A549 (cell line): ENCODE results near the gene GBGT1. TPM values are rescaled to one million over a fixed set of nuclear protein-coding genes. Genes with fewer than 3 reads are reported as not detected.

Experiments
- ATAC-seq, 2 experiments: fragments of 200-7000 bp in 1 of 2; fragments of >200 bp in 1 of 2; cut with Nextera tagmentation in 1 of 2; cut with Tn5 transposase in 1 of 2; 3 replicates each; pipeline versions ENCODE4 v1.8.0 to v1.9.1; 2018 to 2020; ENCODE audit warnings: mild to moderate bottlenecking in 1 of 2, moderate library complexity in 1 of 2
- CTCF ChIA-PET: fragments of 300-600 bp; sonication (Branson Sonifier 250); formaldehyde crosslinking; extraction: SDS; loops from one replicate; lab custom pipeline; 2021; ENCODE audit warnings: antibody characterized with exemption, inconsistent platforms; lab: Yijun Ruan, JAX
- POLR2A ChIA-PET: fragments of 350-600 bp; formaldehyde crosslinking; extraction: SDS; loops from one replicate; lab custom pipeline; 2021; ENCODE audit warnings: antibody characterized with exemption, inconsistent platforms; lab: Yijun Ruan, JAX
- DNase-seq, 2 experiments: peaks; one replicate each; pipeline versions ENCODE4 v3.0.0 to v3.0.0-alpha.2; 2011 to 2016; ENCODE audit warnings: low read depth in 1 of 2, low spot score in 1 of 2
- FAIRE-seq: peaks from 2 replicates; lab custom pipeline; 2011; peaks lifted over from hg19 to GRCh38; lab: Jason Lieb, UNC
- H3K27ac ChIP-seq, 2 experiments: fragments of >200 bp; sonication (Bioruptor Twin); formaldehyde crosslinking; 3 replicates each; pipeline ENCODE4 v1.5.1; 2016 to 2017
- H3K4me1 ChIP-seq: fragments of >200 bp; sonication (Bioruptor Twin); formaldehyde crosslinking; 3 replicates; pipeline ENCODE4 v1.6.1; 2016
- H3K4me2 ChIP-seq: fragments of >200 bp; sonication (Bioruptor Twin); formaldehyde crosslinking; 3 replicates; pipeline ENCODE4 v1.6.1; 2016
- H3K4me3 ChIP-seq: fragments of >200 bp; sonication (Bioruptor Twin); formaldehyde crosslinking; 3 replicates; pipeline ENCODE4 v1.5.1; 2016
- H3K9me3 ChIP-seq: fragments of >200 bp; sonication (Bioruptor Twin); formaldehyde crosslinking; 3 replicates; pipeline ENCODE4 v1.6.1; 2016
- CBX8 ChIP-seq: fragments of 200-600 bp; sonication (generic); IDR thresholded peaks from 2 replicates; pipeline ENCODE4 v1.6.1; 2016
- ESRRA ChIP-seq: fragments of 150-350 bp; IDR thresholded peaks from 2 replicates; pipeline ENCODE4 v1.6.1; 2014; ENCODE audit warnings: mild to moderate bottlenecking, low read length, borderline replicate concordance
- GATA3 ChIP-seq: IDR thresholded peaks from 2 replicates; pipeline ENCODE4 v1.6.1; 2012; ENCODE audit warnings: borderline replicate concordance
- HDAC2 ChIP-seq: fragments of 200-600 bp; sonication (generic); IDR thresholded peaks from 2 replicates; pipeline ENCODE4 v1.6.1; 2016
- HOXB13 ChIP-seq: fragments of 250-450 bp; sonication (Bioruptor Pico); IDR thresholded peaks from 2 replicates; pipeline ENCODE4 v1.5.0; 2020; ENCODE audit warnings: low read depth, mild to moderate bottlenecking, moderate library complexity
- JUN ChIP-seq, 2 experiments: fragments of >200 bp; sonication (Bioruptor Twin); formaldehyde crosslinking; IDR thresholded peaks; 2 replicates in 1 of 2; 3 replicates in 1 of 2; pipeline ENCODE4 v1.6.1; 2016 to 2017
- MAZ ChIP-seq: fragments of 150-350 bp; IDR thresholded peaks from 2 replicates; pipeline ENCODE4 v1.6.1; 2014; ENCODE audit warnings: antibody characterized with exemption, low read depth, low read length, borderline replicate concordance
- MYC ChIP-seq: IDR thresholded peaks from 2 replicates; pipeline ENCODE4 v1.6.1; 2012; ENCODE audit warnings: mild to moderate bottlenecking, inconsistent platforms, low read length, improper control_type of control experiment, borderline replicate concordance
- NR3C1 ChIP-seq: fragments of >200 bp; sonication (Bioruptor Twin); formaldehyde crosslinking; IDR thresholded peaks from 3 replicates; pipeline ENCODE4 v1.6.1; 2017
- POLR2AphosphoS2 ChIP-seq: conservative IDR thresholded peaks from 2 replicates; pipeline ENCODE4 v1.6.1; 2012; ENCODE audit warnings: low read length, improper control_type of control experiment, inconsistent platforms
- RARB ChIP-seq: fragments of 250-450 bp; sonication (Bioruptor Pico); IDR thresholded peaks from 2 replicates; pipeline ENCODE4 v1.8.0; 2021; ENCODE audit warnings: mild to moderate bottlenecking, moderate library complexity
- RCOR1 ChIP-seq: fragments of 150-350 bp; IDR thresholded peaks from 2 replicates; pipeline ENCODE4 v1.6.1; 2014; ENCODE audit warnings: antibody characterized with exemption, low read length, low read depth
- RFX5 ChIP-seq: fragments of 450-650 bp; IDR thresholded peaks from 2 replicates; pipeline ENCODE4 v1.7.1; 2014; ENCODE audit warnings: antibody characterized with exemption, mild to moderate bottlenecking, moderate library complexity
- TP53 ChIP-seq: fragments of 250-450 bp; sonication (Bioruptor Pico); IDR thresholded peaks from 2 replicates; pipeline ENCODE4 v1.5.0; 2021; ENCODE audit warnings: mild to moderate bottlenecking, moderate library complexity
- ZNF302 ChIP-seq: fragments of 250-450 bp; sonication (Bioruptor Pico); IDR thresholded peaks from 2 replicates; pipeline ENCODE4 v1.9.0; 2021; ENCODE audit warnings: inconsistent platforms, mild to moderate bottlenecking, moderate library complexity
- WGBS: methylation state at CpG from one replicate; pipeline ENCODE4 v1.1.6; 2017; ENCODE audit errors: missing lambda C conversion rate; 5-methylcytosine and 5-hydroxymethylcytosine counted together
- polyA plus RNA-seq, 4 experiments: library from polyadenylated mRNA; depleted of rRNA in 3 of 4; stranded (reverse); fragments of >200 nt; fragmentation: RNase III in 1 of 4; extraction: RNeasy Plus Mini Kit Qiagen cat#74134 plus additional on column Dnase treatment in 1 of 4; gene quantifications; 2 replicates in 3 of 4; 3 replicates in 1 of 4; pipeline ENCODE4 v1.2.3, GENCODE V29; 2011 to 2017
- TF ChIP-seq, protein P1 (sequence below): fragments of 250-450 bp; sonication (Bioruptor Pico); IDR thresholded peaks from 2 replicates; pipeline ENCODE4 v1.5.0; 2020; ENCODE audit warnings: low read depth, mild to moderate bottlenecking, moderate library complexity
- TF ChIP-seq, protein P2 (sequence below): fragments of 250-450 bp; sonication (Bioruptor Pico); IDR thresholded peaks from 2 replicates; pipeline ENCODE4 v1.5.0; 2021; ENCODE audit warnings: mild to moderate bottlenecking, moderate library complexity, borderline replicate concordance
- TF ChIP-seq, protein P3 (sequence below): fragments of 200-600 bp; sonication (generic); IDR thresholded peaks from 2 replicates; pipeline ENCODE4 v1.6.1; 2016; ENCODE audit warnings: antibody characterized with exemption, mild to moderate bottlenecking, moderate library complexity
- TF ChIP-seq, protein P4 (sequence below): fragments of 450-650 bp; IDR thresholded peaks from 2 replicates; pipeline ENCODE4 v1.6.1; 2014; ENCODE audit warnings: antibody characterized with exemption

The GBGT1 gene
- polyA plus RNA-seq, 2 of the 4 experiments (the other 2 are of a cell fraction), result 1.7 to 2.4 TPM

DNA sequence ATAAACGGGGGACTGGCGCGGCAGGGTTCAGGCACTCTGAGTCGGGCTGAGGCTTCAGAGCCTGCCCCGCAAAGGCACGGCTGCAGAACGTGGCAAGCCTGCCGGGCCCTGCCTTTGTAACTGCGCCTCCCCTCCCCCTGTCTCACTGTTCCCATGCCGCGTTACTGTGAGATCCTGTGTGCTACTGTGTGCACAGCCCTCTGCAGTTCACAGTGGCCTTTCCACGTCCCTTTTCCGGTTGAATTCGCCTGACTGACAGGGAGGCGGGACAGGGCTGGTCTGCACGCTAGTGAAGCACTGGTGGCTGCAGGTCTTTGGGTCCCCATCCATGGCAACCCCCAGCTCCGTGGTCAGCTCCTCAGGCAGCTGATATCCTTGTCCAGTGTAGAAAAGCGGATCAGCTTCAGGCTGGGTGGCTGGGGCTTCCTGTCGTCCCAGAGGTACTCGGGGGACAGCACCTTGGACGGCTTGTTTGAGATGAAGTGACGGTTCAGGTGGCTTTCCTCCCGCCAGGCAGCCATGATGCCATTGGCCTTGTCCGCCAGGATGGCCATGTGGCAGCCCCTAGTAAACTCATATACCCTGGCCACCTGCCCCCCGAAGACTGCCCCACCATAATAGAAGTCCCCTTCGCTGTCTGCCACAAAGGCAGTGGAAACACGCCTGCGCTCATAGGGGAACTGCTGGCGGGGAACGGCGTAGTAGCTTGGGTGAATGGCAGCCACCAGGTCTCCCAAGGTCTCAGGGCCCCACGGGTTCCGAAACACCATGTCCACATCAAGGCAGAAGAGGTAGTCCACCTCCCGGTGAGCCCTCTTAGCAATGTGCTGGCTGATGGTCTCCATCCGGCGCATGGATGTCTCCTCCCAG is 10.3 kb downstream of the GBGT1 start:
- CTCF ChIA-PET, result interaction anchor here (0.9 to 39.2 kb wide), 6 partner anchors 8 to 79 kb away, joined by 3 to 1284 read pairs (median 8); partner anchors contain the start of gene RALGDS
- DNase-seq, result no peak
- no peak overlapping the region for H3K4me2 ChIP-seq
- H3K27ac ChIP-seq, result no peak overlapping the region
- H3K4me1 ChIP-seq, result peaks cover 5% of the 10 kb centered on the region; the same call in 1 of the 3 replicates
- 93% methylated on average over 24 of the region's 36 CpGs for WGBS
- no peak for FAIRE-seq
- ATAC-seq, result no peak
- POLR2A ChIA-PET, result no interaction called here
- TF ChIP-seq RARB (CRISPR knock-in tag) (no peak), RCOR1 (no peak)
- TF ChIP-seq, protein P1, sequence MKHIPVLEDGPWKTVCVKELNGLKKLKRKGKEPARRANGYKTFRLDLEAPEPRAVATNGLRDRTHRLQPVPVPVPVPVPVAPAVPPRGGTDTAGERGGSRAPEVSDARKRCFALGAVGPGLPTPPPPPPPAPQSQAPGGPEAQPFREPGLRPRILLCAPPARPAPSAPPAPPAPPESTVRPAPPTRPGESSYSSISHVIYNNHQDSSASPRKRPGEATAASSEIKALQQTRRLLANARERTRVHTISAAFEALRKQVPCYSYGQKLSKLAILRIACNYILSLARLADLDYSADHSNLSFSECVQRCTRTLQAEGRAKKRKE (CRISPR knock-in tag), result no peak
- no peaks in the 10 kb centered on the region for H3K9me3 ChIP-seq
- no peak overlapping the region for H3K4me3 ChIP-seq

DNA sequence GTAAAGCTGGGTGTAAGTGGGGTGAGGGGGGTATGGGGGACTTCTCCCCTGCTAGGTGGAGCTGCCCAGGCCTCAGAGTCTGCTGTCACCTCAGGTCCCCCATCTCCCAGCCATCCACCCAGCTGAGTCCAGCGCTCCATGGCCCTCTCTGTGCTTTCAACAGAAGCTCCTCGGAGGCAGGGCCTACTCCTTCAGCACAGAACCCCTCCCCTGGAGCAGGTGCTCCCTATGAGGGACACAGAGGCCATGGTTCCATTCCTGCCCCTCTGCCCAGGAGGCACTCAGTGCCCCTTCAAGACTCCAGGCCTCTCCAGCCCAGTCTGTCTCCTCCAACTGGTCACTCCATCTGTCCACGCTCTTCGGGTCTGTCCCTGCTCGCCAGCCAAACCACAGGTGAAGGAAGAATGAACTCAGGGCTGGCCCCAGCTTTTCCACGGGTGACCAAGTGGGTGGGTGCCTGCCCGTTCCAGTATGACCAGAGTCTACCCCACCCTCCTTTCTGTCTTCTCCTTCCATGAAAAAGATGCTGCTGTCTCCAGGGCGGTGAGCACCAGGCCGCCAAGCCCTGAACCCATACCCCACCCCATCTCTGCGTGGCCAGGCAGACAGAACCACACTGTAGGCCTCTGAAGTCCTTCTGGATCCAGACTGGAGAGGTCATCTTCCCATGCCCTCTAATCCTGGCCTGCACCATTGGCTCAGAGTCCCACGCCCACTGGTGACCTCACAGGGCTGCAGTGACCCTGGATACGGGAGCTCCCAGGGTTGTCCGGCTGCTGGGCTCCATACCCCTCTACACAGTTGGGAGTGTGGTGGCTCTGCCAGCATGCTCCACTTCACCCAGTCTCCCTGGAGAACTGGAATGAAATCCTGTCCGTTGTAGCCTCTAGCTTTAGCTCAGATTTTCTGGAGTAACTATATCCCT is 11.9 kb downstream of the GBGT1 start:
- WGBS, result 89% methylated on average over 14 of the region's 14 CpGs
- no peak for TF ChIP-seq HOXB13 (CRISPR knock-in tag)
- no peak for TF ChIP-seq MYC
- TF ChIP-seq ESRRA, result no peak
- no peak for TF ChIP-seq CBX8
- no peak for TF ChIP-seq NR3C1
- no peak for TF ChIP-seq ZNF302 (CRISPR knock-in tag)
- no peak for TF ChIP-seq JUN (IDR thresholded peaks at IDR 0.05)
- TF ChIP-seq, protein P2, sequence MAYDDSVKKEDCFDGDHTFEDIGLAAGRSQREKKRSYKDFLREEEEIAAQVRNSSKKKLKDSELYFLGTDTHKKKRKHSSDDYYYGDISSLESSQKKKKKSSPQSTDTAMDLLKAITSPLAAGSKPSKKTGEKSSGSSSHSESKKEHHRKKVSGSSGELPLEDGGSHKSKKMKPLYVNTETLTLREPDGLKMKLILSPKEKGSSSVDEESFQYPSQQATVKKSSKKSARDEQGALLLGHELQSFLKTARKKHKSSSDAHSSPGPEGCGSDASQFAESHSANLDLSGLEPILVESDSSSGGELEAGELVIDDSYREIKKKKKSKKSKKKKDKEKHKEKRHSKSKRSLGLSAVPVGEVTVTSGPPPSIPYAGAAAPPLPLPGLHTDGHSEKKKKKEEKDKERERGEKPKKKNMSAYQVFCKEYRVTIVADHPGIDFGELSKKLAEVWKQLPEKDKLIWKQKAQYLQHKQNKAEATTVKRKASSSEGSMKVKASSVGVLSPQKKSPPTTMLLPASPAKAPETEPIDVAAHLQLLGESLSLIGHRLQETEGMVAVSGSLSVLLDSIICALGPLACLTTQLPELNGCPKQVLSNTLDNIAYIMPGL (CRISPR knock-in tag), result no peak
- TF ChIP-seq POLR2AphosphoS2, result no peak
- TF ChIP-seq, protein P3, sequence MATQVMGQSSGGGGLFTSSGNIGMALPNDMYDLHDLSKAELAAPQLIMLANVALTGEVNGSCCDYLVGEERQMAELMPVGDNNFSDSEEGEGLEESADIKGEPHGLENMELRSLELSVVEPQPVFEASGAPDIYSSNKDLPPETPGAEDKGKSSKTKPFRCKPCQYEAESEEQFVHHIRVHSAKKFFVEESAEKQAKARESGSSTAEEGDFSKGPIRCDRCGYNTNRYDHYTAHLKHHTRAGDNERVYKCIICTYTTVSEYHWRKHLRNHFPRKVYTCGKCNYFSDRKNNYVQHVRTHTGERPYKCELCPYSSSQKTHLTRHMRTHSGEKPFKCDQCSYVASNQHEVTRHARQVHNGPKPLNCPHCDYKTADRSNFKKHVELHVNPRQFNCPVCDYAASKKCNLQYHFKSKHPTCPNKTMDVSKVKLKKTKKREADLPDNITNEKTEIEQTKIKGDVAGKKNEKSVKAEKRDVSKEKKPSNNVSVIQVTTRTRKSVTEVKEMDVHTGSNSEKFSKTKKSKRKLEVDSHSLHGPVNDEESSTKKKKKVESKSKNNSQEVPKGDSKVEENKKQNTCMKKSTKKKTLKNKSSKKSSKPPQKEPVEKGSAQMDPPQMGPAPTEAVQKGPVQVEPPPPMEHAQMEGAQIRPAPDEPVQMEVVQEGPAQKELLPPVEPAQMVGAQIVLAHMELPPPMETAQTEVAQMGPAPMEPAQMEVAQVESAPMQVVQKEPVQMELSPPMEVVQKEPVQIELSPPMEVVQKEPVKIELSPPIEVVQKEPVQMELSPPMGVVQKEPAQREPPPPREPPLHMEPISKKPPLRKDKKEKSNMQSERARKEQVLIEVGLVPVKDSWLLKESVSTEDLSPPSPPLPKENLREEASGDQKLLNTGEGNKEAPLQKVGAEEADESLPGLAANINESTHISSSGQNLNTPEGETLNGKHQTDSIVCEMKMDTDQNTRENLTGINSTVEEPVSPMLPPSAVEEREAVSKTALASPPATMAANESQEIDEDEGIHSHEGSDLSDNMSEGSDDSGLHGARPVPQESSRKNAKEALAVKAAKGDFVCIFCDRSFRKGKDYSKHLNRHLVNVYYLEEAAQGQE, result no peak
- no peak for TF ChIP-seq RFX5
- TF ChIP-seq TP53 (CRISPR knock-in tag), result no peak
- no peak for TF ChIP-seq GATA3
- TF ChIP-seq HDAC2, result no peak
- TF ChIP-seq, protein P4, sequence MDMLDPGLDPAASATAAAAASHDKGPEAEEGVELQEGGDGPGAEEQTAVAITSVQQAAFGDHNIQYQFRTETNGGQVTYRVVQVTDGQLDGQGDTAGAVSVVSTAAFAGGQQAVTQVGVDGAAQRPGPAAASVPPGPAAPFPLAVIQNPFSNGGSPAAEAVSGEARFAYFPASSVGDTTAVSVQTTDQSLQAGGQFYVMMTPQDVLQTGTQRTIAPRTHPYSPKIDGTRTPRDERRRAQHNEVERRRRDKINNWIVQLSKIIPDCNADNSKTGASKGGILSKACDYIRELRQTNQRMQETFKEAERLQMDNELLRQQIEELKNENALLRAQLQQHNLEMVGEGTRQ, result no peak
- TF ChIP-seq MAZ, result no peak
- POLR2A ChIA-PET, result no interaction called here
- CTCF ChIA-PET, result interaction anchor here (0.8 to 39.2 kb wide), 10 partner anchors 8 to 335 kb away, joined by 3 to 1284 read pairs (median 5); partner anchors contain the start of gene RALGDS
- no peak for DNase-seq
- FAIRE-seq, result no peak
- H3K4me1 ChIP-seq, result peaks cover 19% of the 10 kb centered on the region
- H3K27ac ChIP-seq, result no peak overlapping the region
- no peaks in the 10 kb centered on the region for H3K9me3 ChIP-seq
- ATAC-seq, result no peak
- H3K4me3 ChIP-seq, result no peak overlapping the region
- no peak overlapping the region for H3K4me2 ChIP-seq
